Duodenal mucosa (tissue), 2 donors: ENCODE data around the gene PCSK5.
A peak's percentile ranks its signal among the peaks of the same experiment; 100 is the strongest.

ENCODE experiments used
- H3K27ac ChIP-seq: one replicate; pipeline ENCODE4 v1.7.0; 2013; ENCODE audit warnings: low read depth, low read length
- H3K27me3 ChIP-seq, 2 donors: one replicate each; pipeline ENCODE4 v1.7.0; 2013; ENCODE audit warnings: low read length in 2 of 2, control low read depth in 1 of 2; ENCODE audit not compliant: insufficient read depth in 2 of 2, control insufficient read depth in 1 of 2
- H3K36me3 ChIP-seq, 2 donors: one replicate each; pipeline ENCODE4 v1.7.0; 2013; ENCODE audit warnings: low read length in 2 of 2, control low read depth in 1 of 2; ENCODE audit not compliant: insufficient read depth in 2 of 2, control insufficient read depth in 1 of 2
- H3K4me1 ChIP-seq, 2 donors: one replicate each; pipeline ENCODE4 v1.7.0; 2013; ENCODE audit warnings: low read length in 2 of 2, control low read depth in 1 of 2; ENCODE audit not compliant: insufficient read depth in 2 of 2, control insufficient read depth in 1 of 2
- H3K4me3 ChIP-seq, 2 donors: one replicate each; pipeline ENCODE4 v1.7.0; 2013; ENCODE audit warnings: low read length in 2 of 2, low read depth in 1 of 2
- H3K9ac ChIP-seq, 2 donors: one replicate each; pipeline ENCODE4 v1.7.0; 2013; ENCODE audit warnings: low read length in 2 of 2, low read depth in 1 of 2
- H3K9me3 ChIP-seq, 2 donors: one replicate each; pipeline ENCODE4 v1.7.0; 2013; ENCODE audit warnings: low read length in 2 of 2, control low read depth in 1 of 2; ENCODE audit not compliant: control insufficient read depth in 1 of 2

The PCSK5 gene

GRCh38 chr9:75914002-75914401 is 23.5 kb downstream of the PCSK5 start:
- Histone ChIP-seq H3K9me3 (no peaks in the 10 kb centered on the region), H3K27me3 (no peaks in the 10 kb centered on the region), H3K27ac (no peak overlapping the region), H3K4me3 (no peak overlapping the region), H3K9ac (no peak overlapping the region), H3K36me3 (peaks cover 0 to 7% of the 10 kb centered on the region in 2 donors), H3K4me1 (peaks cover 33 to 70% of the 10 kb centered on the region in 2 donors)

DNA sequence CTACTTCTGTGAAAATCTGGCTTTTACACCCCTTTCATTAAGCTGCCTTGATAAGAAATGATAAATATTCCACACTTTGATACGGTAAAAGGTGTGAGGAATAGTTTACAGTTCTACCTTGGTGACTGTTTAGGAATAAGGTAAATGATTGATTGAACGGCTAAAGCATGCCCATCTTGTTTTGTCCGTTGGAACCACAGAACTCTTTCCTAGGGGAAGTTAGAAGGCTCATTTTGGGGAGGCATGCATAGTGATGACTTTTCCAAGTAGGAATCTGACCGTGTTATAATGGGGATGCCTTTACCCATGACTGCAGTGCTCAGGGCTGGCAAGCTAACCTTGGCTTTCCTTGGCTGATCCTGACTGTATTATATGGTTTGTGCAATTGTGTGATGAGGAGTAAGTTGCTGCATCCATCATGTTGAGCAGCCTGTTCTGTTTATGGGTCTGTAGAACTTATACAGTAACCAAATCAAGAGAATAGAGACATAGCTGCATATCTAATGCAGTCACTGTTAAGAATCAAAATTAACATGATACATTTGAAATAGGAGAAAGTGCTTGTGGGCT is 24.5 kb downstream of the PCSK5 start:
- Histone ChIP-seq H3K9me3 (no peaks in the 10 kb centered on the region), H3K36me3 (peaks cover 0 to 7% of the 10 kb centered on the region in 2 donors), H3K27me3 (no peaks in the 10 kb centered on the region), H3K27ac (no peak overlapping the region), H3K9ac (peak overlapping the region in 1 of 2 donors; percentile 9), H3K4me1 (peaks cover 32 to 69% of the 10 kb centered on the region in 2 donors), H3K4me3 (no peak overlapping the region)

DNA sequence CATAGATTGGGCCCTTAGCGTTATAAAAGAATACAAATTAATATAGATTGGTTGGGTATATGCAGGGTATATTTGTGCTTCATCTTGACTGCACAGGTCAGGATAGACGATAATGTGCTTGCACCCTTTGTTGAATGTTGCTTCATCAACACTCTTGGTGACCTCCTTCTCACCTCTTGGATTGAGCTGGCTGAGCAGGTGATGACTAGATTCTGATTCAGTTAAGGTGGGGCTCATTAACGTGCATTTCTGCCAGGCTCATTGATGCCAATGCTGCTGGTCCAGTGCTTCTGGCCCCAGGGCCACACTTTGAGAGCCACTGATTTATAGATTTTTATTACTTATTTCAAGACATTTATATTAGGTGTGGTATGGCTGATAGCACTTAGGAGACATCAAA is 27.7 kb downstream of the PCSK5 start:
- H3K36me3 ChIP-seq, result no peaks in the 10 kb centered on the region
- H3K4me3 ChIP-seq, result no peak overlapping the region
- H3K9ac ChIP-seq, result no peak overlapping the region
- no peaks in the 10 kb centered on the region for H3K27me3 ChIP-seq
- H3K9me3 ChIP-seq, result no peaks in the 10 kb centered on the region
- H3K27ac ChIP-seq, result no peak overlapping the region
- H3K4me1 ChIP-seq, result peaks cover 16 to 63% of the 10 kb centered on the region in 2 donors

DNA sequence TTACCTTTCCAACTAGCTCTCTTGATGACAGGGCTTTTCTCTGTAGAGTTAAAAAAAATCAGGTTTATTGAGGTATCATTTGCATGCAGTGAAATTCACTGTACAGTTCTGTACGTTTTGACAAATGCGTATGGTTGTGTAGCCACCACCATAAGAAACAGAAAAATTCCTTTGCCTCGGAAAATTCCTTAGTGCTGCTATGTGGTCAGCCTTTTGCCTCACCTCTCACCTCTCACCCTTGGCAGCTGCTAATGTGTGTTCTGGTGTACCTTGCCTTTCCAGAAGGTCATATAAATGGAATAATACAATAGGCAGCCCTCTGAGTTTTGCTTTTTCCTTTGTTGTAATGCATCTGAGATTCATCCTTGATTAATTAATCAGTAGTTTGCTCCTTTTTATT is 28.4 kb downstream of the PCSK5 start:
- H3K36me3 ChIP-seq, result no peaks in the 10 kb centered on the region
- H3K9me3 ChIP-seq, result no peaks in the 10 kb centered on the region
- H3K27me3 ChIP-seq, result no peaks in the 10 kb centered on the region
- H3K27ac ChIP-seq, result no peak overlapping the region
- peaks cover 12 to 62% of the 10 kb centered on the region in 2 donors for H3K4me1 ChIP-seq
- H3K4me3 ChIP-seq, result no peak overlapping the region
- H3K9ac ChIP-seq, result no peak overlapping the region

DNA sequence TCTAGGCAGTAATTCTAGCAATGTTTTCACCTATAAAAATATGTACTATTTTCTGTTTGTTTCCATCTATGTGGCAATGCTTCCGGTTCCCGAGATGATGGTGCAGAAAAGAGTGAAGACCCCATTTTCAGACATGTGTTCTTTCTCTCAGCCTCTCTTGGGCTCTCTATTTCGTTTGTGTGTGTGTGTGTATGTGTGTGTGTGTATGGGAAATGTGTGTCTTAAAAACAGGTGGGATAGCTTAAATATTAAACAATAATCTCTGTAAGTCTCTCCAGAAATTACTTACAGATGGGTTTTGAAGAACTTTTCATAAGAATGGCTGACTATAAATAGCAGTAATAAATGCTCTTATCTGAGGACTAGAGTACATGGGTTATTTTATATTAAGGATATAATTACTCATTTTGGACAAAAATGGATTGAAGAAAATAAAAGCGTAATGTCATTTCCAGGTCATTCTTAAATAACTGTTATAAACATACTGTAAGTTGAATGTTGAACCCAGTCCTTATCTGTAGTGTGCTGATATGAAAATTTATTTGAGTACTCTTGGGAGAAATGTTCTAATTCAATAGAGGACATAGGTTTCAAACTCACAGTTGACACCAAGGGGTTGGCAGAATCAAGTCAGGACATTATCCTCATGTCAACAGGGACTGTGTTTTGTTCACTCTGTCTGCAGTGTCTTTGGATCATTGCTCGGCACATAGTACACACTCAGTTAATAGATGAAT is 31.1 kb downstream of the PCSK5 start:
- Histone ChIP-seq H3K36me3 (no peaks in the 10 kb centered on the region), H3K4me1 (peaks cover 8 to 50% of the 10 kb centered on the region in 2 donors), H3K9me3 (no peaks in the 10 kb centered on the region), H3K4me3 (peak overlapping the region in 1 of 2 donors; percentile 23), H3K27me3 (no peaks in the 10 kb centered on the region), H3K27ac (no peak overlapping the region), H3K9ac (no peak overlapping the region)

DNA sequence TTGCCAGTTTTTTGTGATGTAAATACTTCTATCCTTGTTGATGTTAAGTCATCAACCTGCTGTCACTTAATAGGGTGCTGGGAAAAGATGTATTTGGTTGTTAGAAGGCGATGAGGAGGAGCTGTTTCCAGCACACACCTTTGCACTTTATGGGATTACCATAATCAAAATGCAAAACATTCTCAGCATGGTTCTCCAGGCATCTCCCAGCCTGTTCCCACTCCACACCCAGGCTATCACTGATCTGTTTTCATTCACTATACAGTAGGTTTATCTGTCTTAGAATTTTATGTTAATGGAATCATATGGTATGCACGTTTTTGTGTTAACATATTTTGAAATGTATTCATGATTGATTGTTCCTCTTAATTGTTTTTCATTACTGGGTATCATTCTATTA is 35.9 kb downstream of the PCSK5 start:
- Histone ChIP-seq H3K9me3 (no peaks in the 10 kb centered on the region), H3K27me3 (no peaks in the 10 kb centered on the region)

DNA sequence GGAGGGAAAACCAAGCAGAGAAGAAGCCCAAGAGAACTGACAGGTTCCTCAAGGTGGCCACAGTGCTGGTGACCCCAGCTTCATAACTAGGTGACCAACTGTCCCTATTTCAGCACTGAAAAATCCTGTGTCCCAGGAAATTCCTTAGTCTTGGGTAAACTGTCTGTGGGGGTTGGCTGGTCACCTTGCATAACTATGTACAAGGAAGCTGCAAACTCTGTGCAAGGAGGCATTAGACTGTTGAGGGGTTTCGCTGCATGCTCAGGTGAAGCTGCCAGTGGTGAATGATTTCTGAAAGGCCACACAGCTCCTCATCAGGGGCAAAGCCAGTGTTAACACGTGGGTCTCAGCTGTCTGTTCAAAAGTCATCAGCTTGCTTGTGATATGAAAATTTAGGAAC is 36.9 kb downstream of the PCSK5 start:
- Histone ChIP-seq H3K27ac (no peak overlapping the region), H3K27me3 (no peaks in the 10 kb centered on the region), H3K4me3 (no peak overlapping the region), H3K9me3 (no peaks in the 10 kb centered on the region), H3K36me3 (no peaks in the 10 kb centered on the region), H3K4me1 (peaks cover 10 to 25% of the 10 kb centered on the region in 2 donors), H3K9ac (no peak overlapping the region)

More for the DNA sequence above, 35.9 kb downstream of the PCSK5 start:
- Histone ChIP-seq H3K27ac (no peak overlapping the region), H3K4me1 (peaks cover 10 to 29% of the 10 kb centered on the region in 2 donors), H3K9ac (no peak overlapping the region), H3K36me3 (no peaks in the 10 kb centered on the region), H3K4me3 (no peak overlapping the region)

DNA sequence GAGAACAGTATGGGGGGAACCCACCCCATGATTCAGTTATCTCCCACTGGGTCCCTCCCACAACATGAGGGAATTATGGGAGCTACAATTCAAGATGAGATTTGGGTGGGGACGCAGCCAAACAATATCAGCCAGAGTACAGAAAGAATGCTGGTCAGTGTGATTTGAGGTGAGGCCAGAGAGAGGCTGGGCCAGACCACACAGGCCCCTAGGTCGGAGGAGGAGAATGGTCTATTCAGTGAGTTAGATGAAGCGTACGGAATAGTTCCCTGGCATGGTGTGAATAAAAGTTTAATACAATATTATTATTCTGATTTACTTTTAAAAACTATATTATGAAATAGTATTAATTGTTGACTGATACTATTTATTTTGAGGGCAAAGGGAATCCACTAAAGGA is 39.7 kb downstream of the PCSK5 start:
- Histone ChIP-seq H3K9me3 (no peaks in the 10 kb centered on the region), H3K36me3 (peaks cover 3 to 21% of the 10 kb centered on the region in 2 donors), H3K4me3 (no peak overlapping the region), H3K9ac (no peak overlapping the region), H3K27ac (no peak overlapping the region), H3K4me1 (peaks cover 10 to 13% of the 10 kb centered on the region in 2 donors), H3K27me3 (no peaks in the 10 kb centered on the region)

- Histone ChIP-seq H3K27me3 (no peaks in the 10 kb centered on the region), H3K9me3 (no peaks in the 10 kb centered on the region), H3K9ac (no peak overlapping the region), H3K27ac (peak overlapping the region; percentile 39), H3K4me3 (no peak overlapping the region), H3K4me1 (peaks cover 10 to 12% of the 10 kb centered on the region in 2 donors), H3K36me3 (peaks cover 3 to 27% of the 10 kb centered on the region in 2 donors)
Measured at GRCh38 chr9:75930730-75931321, 40.4 kb downstream of the PCSK5 start.

GRCh38 chr9:75933982-75934381 is 43.5 kb downstream of the PCSK5 start:
- Histone ChIP-seq H3K9me3 (no peaks in the 10 kb centered on the region), H3K9ac (no peak overlapping the region), H3K27me3 (no peaks in the 10 kb centered on the region), H3K36me3 (peaks cover 3 to 41% of the 10 kb centered on the region in 2 donors), H3K27ac (no peak overlapping the region), H3K4me3 (no peak overlapping the region), H3K4me1 (peaks cover 5% of the 10 kb centered on the region in 2 donors)
